Activated T-cell treated with anti-CD3 and anti-CD28 coated beads for 48 hours (primary cell): ENCODE measurements around the gene FNDC5.

Source experiments
- DNase-seq: peaks from one replicate; pipeline ENCODE4 v3.0.0-alpha.2; 2020; ENCODE audit warnings: low read depth

Gene FNDC5

GRCh38 chr1:32813941-32814739 is 56.6 kb downstream of the FNDC5 start:
- no peak for DNase-seq
